Vagina (tissue), 2 donors: ENCODE data around the gene CHD9.

ENCODE experiments used
- POLR2AphosphoS5 ChIP-seq, 2 donors: sonication (generic); formaldehyde crosslinking; IDR thresholded peaks; one replicate each; pipeline ENCODE4 v1.9.0; 2017; ENCODE audit warnings: antibody characterized with exemption in 2 of 2, mild to moderate bottlenecking in 2 of 2, low read depth in 1 of 2; ENCODE audit not compliant: insufficient read depth in 1 of 2
- TF ChIP-seq, protein P1 (sequence below), 3 experiments: fragments of 450-650 bp in 2 of 3; fragments of 200-600 bp in 1 of 3; sonication (generic) in 1 of 3; IDR thresholded peaks; one replicate each; pipeline ENCODE4 v1.5.1; 2017 to 2019; ENCODE audit warnings: antibody characterized with exemption in 3 of 3, mild to moderate bottlenecking in 2 of 3, moderate library complexity in 2 of 3

DNA sequence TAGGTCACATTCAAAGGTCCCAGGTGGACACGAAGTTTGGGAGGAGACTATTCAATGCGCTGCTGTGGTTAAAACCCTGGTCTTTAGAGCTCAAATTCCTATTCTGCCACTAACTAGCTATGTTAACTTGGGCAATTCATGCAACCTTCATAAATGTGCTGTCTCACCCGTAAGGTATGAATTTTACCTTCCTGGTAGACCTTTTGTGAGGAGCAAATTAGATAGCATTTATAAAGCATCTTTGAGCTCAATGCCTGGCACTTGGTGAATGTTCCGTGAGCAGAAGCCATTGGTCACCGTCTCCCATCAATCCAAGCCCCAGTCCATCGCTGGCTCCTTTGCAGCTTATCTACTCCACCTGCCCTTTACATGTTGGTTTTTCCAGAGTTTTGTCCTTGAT lies 18.7 kb upstream of the CHD9 start:
- TF ChIP-seq, protein P1, sequence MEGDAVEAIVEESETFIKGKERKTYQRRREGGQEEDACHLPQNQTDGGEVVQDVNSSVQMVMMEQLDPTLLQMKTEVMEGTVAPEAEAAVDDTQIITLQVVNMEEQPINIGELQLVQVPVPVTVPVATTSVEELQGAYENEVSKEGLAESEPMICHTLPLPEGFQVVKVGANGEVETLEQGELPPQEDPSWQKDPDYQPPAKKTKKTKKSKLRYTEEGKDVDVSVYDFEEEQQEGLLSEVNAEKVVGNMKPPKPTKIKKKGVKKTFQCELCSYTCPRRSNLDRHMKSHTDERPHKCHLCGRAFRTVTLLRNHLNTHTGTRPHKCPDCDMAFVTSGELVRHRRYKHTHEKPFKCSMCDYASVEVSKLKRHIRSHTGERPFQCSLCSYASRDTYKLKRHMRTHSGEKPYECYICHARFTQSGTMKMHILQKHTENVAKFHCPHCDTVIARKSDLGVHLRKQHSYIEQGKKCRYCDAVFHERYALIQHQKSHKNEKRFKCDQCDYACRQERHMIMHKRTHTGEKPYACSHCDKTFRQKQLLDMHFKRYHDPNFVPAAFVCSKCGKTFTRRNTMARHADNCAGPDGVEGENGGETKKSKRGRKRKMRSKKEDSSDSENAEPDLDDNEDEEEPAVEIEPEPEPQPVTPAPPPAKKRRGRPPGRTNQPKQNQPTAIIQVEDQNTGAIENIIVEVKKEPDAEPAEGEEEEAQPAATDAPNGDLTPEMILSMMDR (IDR thresholded peaks at IDR 0.05) = no peak
- no peak for TF ChIP-seq POLR2AphosphoS5 (IDR thresholded peaks at IDR 0.05; ENCODE audit: insufficient read depth in 1 of 2, low read depth in 1 of 2)
